A673 (cell line): Measurements from ENCODE around the gene KCNG2. TPM values are rescaled to one million over a fixed set of nuclear protein-coding genes. Genes with fewer than 3 reads are reported as not detected.

ENCODE experiments used
- BruUV-seq: library from RNA; stranded (reverse); fragments of 400-500 nt; replicated peaks from 2 replicates; lab custom pipeline; 2021; lab: Mats Ljungman, UMichigan
- CTCF ChIA-PET: fragments of 300-600 bp; sonication (Branson Sonifier 250); formaldehyde crosslinking; loops from one replicate; lab custom pipeline; 2022; ENCODE audit warnings: antibody characterized with exemption; lab: Charles Lee
- POLR2A ChIA-PET: fragments of 300-600 bp; sonication (Branson Sonifier 250); formaldehyde crosslinking; loops from one replicate; lab custom pipeline; 2022; ENCODE audit warnings: antibody characterized with exemption; ENCODE audit not compliant: low non-redundant PET; lab: Charles Lee
- DNase-seq: peaks from one replicate; pipeline ENCODE4 v3.0.0-alpha.2; 2015; ENCODE audit warnings: low spot score
- H3K27ac ChIP-seq: fragments of 200-600 bp; sonication (generic); 2 replicates; pipeline ENCODE4 v1.5.1; 2016; ENCODE audit warnings: mixed run types, low read depth, mild to moderate bottlenecking, mixed read lengths, antibody characterized with exemption, low read length; ENCODE audit not compliant: poor library complexity, severe bottlenecking
- H3K27me3 ChIP-seq: fragments of 200-600 bp; sonication (generic); replicated peaks from 2 replicates; pipeline ENCODE4 v1.6.1; 2017; ENCODE audit warnings: mixed run types, low read depth, mild to moderate bottlenecking, mixed read lengths, antibody characterized with exemption, low read length; ENCODE audit not compliant: insufficient read depth, poor library complexity
- H3K36me3 ChIP-seq: fragments of 200-600 bp; sonication (generic); 2 replicates; pipeline ENCODE4 v1.6.1; 2016; ENCODE audit warnings: mixed run types, mild to moderate bottlenecking, mixed read lengths, antibody characterized with exemption, low read length; ENCODE audit not compliant: insufficient read depth, poor library complexity, severe bottlenecking
- H3K4me1 ChIP-seq: fragments of 200-600 bp; sonication (generic); 2 replicates; pipeline ENCODE4 v1.6.1; 2017; ENCODE audit warnings: mixed run types, mild to moderate bottlenecking, mixed read lengths, antibody characterized with exemption, low read length; ENCODE audit not compliant: insufficient read depth, poor library complexity, severe bottlenecking
- H3K4me3 ChIP-seq: fragments of 200-600 bp; sonication (generic); 2 replicates; pipeline ENCODE4 v1.5.1; 2016; ENCODE audit warnings: low read depth, mixed run types, mild to moderate bottlenecking, mixed read lengths, low read length; ENCODE audit not compliant: poor library complexity, severe bottlenecking
- H3K9me3 ChIP-seq: fragments of 200-600 bp; sonication (generic); 2 replicates; pipeline ENCODE4 v1.6.1; 2016; ENCODE audit warnings: mixed run types, low read depth, mild to moderate bottlenecking, mixed read lengths, antibody characterized with exemption, low read length; ENCODE audit not compliant: poor library complexity, severe bottlenecking
- EZH2 ChIP-seq: fragments of 200-600 bp; sonication (generic); IDR thresholded peaks from 2 replicates; pipeline ENCODE4 v1.6.1; 2017; ENCODE audit warnings: borderline replicate concordance, low read depth, mild to moderate bottlenecking, mixed read lengths, antibody characterized with exemption, low read length; ENCODE audit not compliant: poor library complexity, severe bottlenecking
- intact Hi-C: fragments of 100-400 bp; cut with micrococcal nuclease; formaldehyde crosslinking; loops from one replicate; pipeline ENCODE4 v1.10.0; 2022; ENCODE audit not compliant: unreplicated experiment
- total RNA-seq: library from RNA; stranded (reverse); gene quantifications from 2 replicates; pipeline ENCODE4 v1.2.3, GENCODE V29; 2021
- TF ChIP-seq, protein P1 (sequence below): fragments of 300-800, 200-600 bp; sonication (generic); conservative IDR thresholded peaks from 2 replicates; pipeline ENCODE4 v1.5.1; 2017; ENCODE audit warnings: low read depth, mild to moderate bottlenecking, antibody characterized with exemption, low read length, moderate library complexity, mixed read lengths

Gene KCNG2
- total RNA-seq, 1 experiment from 2014 or later, result not detected

DNA sequence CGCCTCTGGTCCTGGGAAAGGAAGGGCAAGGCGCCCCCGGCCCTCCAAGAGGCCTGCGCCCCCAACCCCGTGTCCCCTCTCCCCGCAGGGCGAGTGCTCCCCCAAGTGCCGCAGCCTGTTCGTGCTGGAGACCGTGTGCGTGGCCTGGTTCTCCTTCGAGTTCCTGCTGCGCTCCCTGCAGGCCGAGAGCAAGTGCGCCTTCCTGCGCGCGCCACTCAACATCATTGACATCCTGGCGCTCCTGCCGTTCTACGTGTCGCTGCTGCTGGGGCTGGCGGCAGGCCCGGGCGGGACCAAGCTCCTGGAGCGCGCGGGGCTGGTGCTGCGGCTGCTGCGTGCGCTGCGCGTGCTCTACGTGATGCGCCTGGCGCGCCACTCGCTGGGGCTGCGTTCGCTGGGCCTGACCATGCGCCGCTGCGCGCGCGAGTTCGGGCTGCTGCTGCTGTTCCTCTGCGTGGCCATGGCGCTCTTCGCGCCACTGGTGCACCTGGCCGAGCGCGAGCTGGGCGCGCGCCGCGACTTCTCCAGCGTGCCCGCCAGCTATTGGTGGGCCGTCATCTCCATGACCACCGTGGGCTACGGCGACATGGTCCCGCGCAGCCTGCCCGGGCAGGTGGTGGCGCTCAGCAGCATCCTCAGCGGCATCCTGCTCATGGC lies 101.3 kb downstream of the KCNG2 start:
- Histone ChIP-seq H3K27ac (no peak overlapping the region), H3K27me3 (no peaks in the 10 kb centered on the region), H3K36me3 (peaks cover 8% of the 10 kb centered on the region), H3K9me3 (peaks cover 69% of the 10 kb centered on the region), H3K4me3 (no peak overlapping the region), H3K4me1 (no peaks in the 10 kb centered on the region)
- TF ChIP-seq EZH2, result no peak
- TF ChIP-seq, protein P1, sequence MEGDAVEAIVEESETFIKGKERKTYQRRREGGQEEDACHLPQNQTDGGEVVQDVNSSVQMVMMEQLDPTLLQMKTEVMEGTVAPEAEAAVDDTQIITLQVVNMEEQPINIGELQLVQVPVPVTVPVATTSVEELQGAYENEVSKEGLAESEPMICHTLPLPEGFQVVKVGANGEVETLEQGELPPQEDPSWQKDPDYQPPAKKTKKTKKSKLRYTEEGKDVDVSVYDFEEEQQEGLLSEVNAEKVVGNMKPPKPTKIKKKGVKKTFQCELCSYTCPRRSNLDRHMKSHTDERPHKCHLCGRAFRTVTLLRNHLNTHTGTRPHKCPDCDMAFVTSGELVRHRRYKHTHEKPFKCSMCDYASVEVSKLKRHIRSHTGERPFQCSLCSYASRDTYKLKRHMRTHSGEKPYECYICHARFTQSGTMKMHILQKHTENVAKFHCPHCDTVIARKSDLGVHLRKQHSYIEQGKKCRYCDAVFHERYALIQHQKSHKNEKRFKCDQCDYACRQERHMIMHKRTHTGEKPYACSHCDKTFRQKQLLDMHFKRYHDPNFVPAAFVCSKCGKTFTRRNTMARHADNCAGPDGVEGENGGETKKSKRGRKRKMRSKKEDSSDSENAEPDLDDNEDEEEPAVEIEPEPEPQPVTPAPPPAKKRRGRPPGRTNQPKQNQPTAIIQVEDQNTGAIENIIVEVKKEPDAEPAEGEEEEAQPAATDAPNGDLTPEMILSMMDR, result no peak
- no TSS peak for BruUV-seq
- POLR2A ChIA-PET, result no interaction called here
- CTCF ChIA-PET, result no interaction called here
- no peak for DNase-seq
- intact Hi-C loops, result no loop called here

DNA sequence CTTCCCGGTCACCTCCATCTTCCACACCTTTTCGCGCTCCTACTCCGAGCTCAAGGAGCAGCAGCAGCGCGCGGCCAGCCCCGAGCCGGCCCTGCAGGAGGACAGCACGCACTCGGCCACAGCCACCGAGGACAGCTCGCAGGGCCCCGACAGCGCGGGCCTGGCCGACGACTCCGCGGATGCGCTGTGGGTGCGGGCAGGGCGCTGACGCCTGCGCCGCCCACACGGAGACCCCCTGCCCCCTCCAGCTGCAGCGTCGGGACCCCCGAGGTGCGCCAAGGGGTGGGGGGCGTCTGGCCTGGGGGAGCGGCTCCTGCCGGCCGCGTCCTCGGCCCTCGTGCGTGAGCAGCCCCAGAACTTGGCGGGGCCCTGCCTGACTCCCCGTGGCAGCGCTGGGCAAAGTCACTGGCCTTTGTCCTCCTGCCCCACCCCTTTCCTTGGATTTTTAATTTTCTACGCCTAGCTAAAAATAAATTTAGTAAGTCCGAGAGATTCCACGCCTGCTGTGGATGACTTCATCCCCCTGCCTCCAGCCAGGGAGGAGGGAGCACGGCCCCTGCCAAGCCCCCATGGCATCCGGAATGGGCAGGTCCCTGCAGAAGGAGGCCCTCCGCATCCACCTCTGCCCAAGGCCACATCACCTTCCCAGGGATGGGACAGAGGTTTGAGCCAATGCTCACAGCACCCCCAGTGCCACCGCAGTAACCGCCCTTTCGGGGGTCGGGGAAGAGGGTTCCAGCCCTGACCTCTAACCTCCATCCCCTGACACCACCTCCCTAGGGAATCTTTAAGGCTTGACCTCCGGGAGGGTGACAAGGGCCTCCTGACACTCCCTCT lies 102.1 kb downstream of the KCNG2 start:
- Histone ChIP-seq H3K27me3 (no peaks in the 10 kb centered on the region), H3K4me1 (no peaks in the 10 kb centered on the region), H3K36me3 (peaks cover 8% of the 10 kb centered on the region), H3K9me3 (peaks cover 61% of the 10 kb centered on the region), H3K27ac (no peak overlapping the region), H3K4me3 (no peak overlapping the region)
- TF ChIP-seq, protein P1, result no peak
- no peak for TF ChIP-seq EZH2
- DNase-seq, result no peak
- ChIA-PET CTCF (no interaction called here), POLR2A (no interaction called here)
- no TSS peak for BruUV-seq
- intact Hi-C loops, result no loop called here

DNA sequence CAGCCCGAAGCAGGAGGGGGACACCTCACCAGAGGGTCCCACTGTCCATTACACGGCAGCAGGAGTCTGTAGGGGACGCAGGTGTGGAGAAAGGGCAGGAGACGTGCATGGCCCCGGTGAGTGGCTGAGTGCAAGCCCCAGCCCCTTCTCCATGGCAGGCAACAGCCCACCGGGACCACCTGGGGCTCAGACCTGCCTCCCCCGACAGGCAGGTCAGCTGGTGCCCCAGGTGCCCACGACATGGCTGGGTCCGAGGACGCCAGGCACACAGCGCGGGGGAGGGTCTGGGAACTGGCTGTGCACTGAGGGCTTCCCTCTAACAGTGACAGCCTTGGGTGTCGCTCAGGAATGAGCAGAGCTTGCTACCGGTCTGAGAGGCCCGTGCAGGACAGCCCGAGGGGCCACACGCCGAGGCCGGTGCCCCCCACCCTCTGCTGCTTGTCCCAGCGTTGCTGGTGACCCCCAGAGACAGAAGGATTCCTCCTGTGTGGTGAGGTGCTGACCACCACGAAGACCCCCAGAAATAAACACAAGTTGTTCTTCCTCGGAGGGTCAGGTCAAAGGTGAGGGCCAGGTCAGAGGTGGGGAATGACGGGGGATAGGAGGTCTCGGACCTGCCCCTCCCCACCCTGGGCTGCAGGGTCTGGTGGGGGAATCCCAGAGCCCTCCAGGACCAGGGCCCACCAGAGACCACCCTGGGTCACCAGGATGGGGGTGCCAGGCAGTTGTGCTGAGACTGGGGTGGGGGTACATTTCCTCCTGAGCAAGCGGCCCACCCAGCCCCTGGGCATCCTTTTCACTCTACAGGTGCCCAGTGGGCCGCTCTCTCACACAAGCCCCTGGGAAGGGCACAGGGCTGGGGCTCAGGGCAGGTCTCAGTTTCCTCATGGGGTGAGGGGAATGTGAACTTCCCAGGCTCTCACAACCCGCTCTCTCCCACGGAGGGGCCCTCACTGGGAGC lies 103.2 kb downstream of the KCNG2 start:
- ChIA-PET CTCF (no interaction called here), POLR2A (no interaction called here)
- BruUV-seq, result no TSS peak
- H3K27ac ChIP-seq, result no peak overlapping the region
- no peak for TF ChIP-seq EZH2
- TF ChIP-seq, protein P1, result no peak
- DNase-seq, result no peak
- peaks cover 51% of the 10 kb centered on the region for H3K9me3 ChIP-seq
- H3K4me3 ChIP-seq, result no peak overlapping the region
- no peaks in the 10 kb centered on the region for H3K27me3 ChIP-seq
- H3K4me1 ChIP-seq, result no peaks in the 10 kb centered on the region
- intact Hi-C loops, result no loop called here
- peaks cover 8% of the 10 kb centered on the region for H3K36me3 ChIP-seq
